ENCODE data around the gene RELT. TPM values are rescaled to one million over a fixed set of nuclear protein-coding genes. Genes with fewer than 3 reads are reported as not detected.

RELT gene
- total RNA-seq, 2 donors from 2014 or later: 0.33 to 0.52 TPM

DNA sequence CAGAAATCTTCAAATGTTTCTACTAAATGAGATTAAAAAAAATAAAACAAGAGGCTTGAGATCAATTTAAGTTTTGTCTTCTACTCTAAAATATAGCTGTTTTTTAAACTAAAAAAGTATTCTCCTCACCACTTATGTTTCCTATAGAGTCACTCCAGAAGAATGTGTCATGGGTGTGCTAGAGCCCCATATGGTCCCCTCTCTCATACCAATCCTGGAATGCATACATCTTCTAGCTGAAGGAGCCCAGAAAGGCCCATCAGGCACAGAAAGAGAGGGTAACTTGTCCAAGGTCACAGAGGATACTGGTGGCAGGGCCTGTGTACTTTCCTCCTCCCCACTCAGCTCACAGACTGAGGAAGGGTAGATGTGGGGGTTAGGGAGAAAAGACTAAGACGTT is 34.4 kb downstream of the RELT start:
- intact Hi-C loops (cut with DNase I): no loop called here
- TF ChIP-seq POLR2A (IDR thresholded peaks at IDR 0.05) (no peak), CTCF (IDR thresholded peaks at IDR 0.05) (no peak)
- Histone ChIP-seq H3K9me3 (no peaks in the 10 kb centered on the region), H3K4me1 (no peaks in the 10 kb centered on the region), H3K4me3 (no peak overlapping the region), H3K36me3 (replicated peaks in 1 of 2; ENCODE audit: insufficient read depth in 1 of 2, low read depth in 2 of 2) (peaks cover 0 to 6% of the 10 kb centered on the region in 2 donors), H3K27me3 (no peaks in the 10 kb centered on the region), H3K27ac (no peak overlapping the region)
- WGBS, 2 donors: 42 to 57% methylated on average over 1 of the region's 1 CpG
- ATAC-seq (no peak), DNase-seq (no peak)

- TF ChIP-seq CTCF (IDR thresholded peaks at IDR 0.05): no peak
- no peak for TF ChIP-seq POLR2A (IDR thresholded peaks at IDR 0.05)
- WGBS, 2 donors: 79 to 82% methylated on average over 2 of the region's 2 CpGs
- no peak for ATAC-seq
- intact Hi-C loops (cut with DNase I): no loop called here
- H3K27ac ChIP-seq: no peak overlapping the region
- no peaks in the 10 kb centered on the region for H3K27me3 ChIP-seq
- no peaks in the 10 kb centered on the region for H3K9me3 ChIP-seq
- H3K36me3 ChIP-seq (replicated peaks in 1 of 2; ENCODE audit: insufficient read depth in 1 of 2, low read depth in 2 of 2): peaks cover 0 to 6% of the 10 kb centered on the region in 2 donors
- H3K4me1 ChIP-seq: no peaks in the 10 kb centered on the region
- no peak for DNase-seq
- no peak overlapping the region for H3K4me3 ChIP-seq
These were observed 34.8 kb downstream of the RELT start for GRCh38 chr11:73411031-73411430.

- peaks cover 0 to 6% of the 10 kb centered on the region in 2 donors for H3K36me3 ChIP-seq (replicated peaks in 1 of 2; ENCODE audit: insufficient read depth in 1 of 2, low read depth in 2 of 2)
- WGBS, 2 donors: 76 to 87% methylated on average over 3 of the region's 3 CpGs
- intact Hi-C loops (cut with DNase I): no loop called here
- H3K4me3 ChIP-seq: no peak overlapping the region
- H3K27ac ChIP-seq: no peak overlapping the region
- H3K9me3 ChIP-seq: no peaks in the 10 kb centered on the region
- no peaks in the 10 kb centered on the region for H3K27me3 ChIP-seq
- no peaks in the 10 kb centered on the region for H3K4me1 ChIP-seq
- DNase-seq: no peak
- ATAC-seq: no peak
- TF ChIP-seq CTCF (IDR thresholded peaks at IDR 0.05): no peak
- TF ChIP-seq POLR2A (IDR thresholded peaks at IDR 0.05): no peak
These were observed 36.1 kb downstream of the RELT start for GRCh38 chr11:73412308-73412707.

DNA sequence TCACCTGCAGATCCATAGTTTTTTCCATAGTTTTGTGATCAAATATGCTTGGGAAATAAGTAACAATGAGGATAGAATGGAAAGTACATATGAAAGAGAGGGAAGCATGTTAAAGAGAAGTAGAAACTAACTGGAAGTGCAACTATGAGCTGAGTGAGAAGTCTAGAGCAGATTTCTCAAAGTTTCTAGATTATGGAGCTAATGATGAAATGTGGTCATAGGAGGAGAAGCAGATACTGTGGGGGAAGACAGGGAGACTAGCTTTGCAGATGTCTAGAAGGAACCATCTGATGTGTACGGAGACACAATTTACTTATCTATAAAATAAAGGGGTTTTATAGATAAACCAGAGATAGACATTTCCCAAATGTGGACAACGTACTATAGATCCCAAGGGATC is 37.1 kb downstream of the RELT start:
- Histone ChIP-seq H3K36me3 (replicated peaks in 1 of 2; ENCODE audit: insufficient read depth in 1 of 2, low read depth in 2 of 2) (peaks cover 0 to 6% of the 10 kb centered on the region in 2 donors), H3K27me3 (no peaks in the 10 kb centered on the region), H3K9me3 (no peaks in the 10 kb centered on the region), H3K4me3 (no peak overlapping the region), H3K4me1 (no peaks in the 10 kb centered on the region), H3K27ac (no peak overlapping the region)
- no peak for DNase-seq
- intact Hi-C loops (cut with DNase I): no loop called here
- 82 to 96% methylated on average over 2 of the region's 2 CpGs for WGBS, 2 donors
- no peak for ATAC-seq
- no peak for TF ChIP-seq CTCF (IDR thresholded peaks at IDR 0.05)
- no peak for TF ChIP-seq POLR2A (IDR thresholded peaks at IDR 0.05)

DNA sequence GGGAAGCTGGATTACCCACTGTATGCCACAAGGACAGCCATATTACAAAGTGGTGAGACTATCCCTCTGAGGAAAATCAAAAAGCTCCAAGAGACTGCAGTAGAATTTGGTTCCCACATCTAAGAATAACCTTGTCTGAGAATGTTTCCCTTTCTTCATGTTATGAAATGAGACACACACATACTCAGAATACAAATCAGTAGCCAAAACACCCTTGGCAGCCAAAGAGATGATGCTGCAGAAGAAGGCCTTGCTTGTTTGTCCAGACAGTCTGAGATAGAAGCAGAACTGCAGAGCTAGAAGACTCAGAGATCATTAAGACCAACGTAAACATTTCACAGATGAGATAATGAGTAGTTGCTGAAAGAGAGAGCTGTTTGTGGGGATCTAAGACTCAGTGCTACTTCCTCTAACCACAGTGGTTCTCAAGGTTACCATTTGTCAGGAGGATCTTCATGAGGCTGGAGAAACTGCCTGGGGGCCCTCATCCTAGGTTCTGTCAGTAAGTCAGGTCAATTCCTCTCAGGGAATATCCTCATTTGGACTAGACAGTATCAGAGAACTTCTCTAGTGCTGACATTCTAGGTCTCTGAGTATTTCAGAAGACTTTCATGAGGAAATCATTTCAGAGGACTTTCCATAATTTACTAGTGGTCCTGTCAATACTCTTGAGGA is 38.9 kb downstream of the RELT start:
- WGBS, 2 donors: 68 to 73% methylated on average over 1 of the region's 1 CpG
- H3K27ac ChIP-seq: peak overlapping the region in 1 of 4 donors; percentile 24
- ATAC-seq: peak; percentile 12
- no peaks in the 10 kb centered on the region for H3K36me3 ChIP-seq (replicated peaks in 1 of 2; ENCODE audit: insufficient read depth in 1 of 2, low read depth in 2 of 2)
- peak in 1 of 4 donors; percentile 36 for DNase-seq
- H3K4me3 ChIP-seq: no peak overlapping the region
- TF ChIP-seq POLR2A (IDR thresholded peaks at IDR 0.05) (no peak), CTCF (IDR thresholded peaks at IDR 0.05) (no peak)
- intact Hi-C loops (cut with DNase I): no loop called here
- no peaks in the 10 kb centered on the region for H3K9me3 ChIP-seq
- H3K27me3 ChIP-seq: no peaks in the 10 kb centered on the region
- H3K4me1 ChIP-seq: no peaks in the 10 kb centered on the region
